HG02571 (cell line): ENCODE results near the gene CTDP1.

Experiments used
- ATAC-seq: cut with Tn5 transposase; IDR thresholded peaks from one replicate; pipeline ENCODE4 v1.9.1; 2021; ENCODE audit warnings: mild to moderate bottlenecking, moderate library complexity; ENCODE audit not compliant: unreplicated experiment

The CTDP1 gene

GRCh38 chr18:79755496-79756142 lies 76.0 kb downstream of the CTDP1 start:
- no peak for ATAC-seq

- ATAC-seq, result no peak
Measured at GRCh38 chr18:79756143-79756500, 76.5 kb downstream of the CTDP1 start.

- ATAC-seq, result no peak
Measured at GRCh38 chr18:79756826-79757225, 77.2 kb downstream of the CTDP1 start.

GRCh38 chr18:79760348-79760747 lies 80.7 kb downstream of the CTDP1 start:
- ATAC-seq, result no peak

- ATAC-seq, result no peak
Measured at GRCh38 chr18:79760881-79761280, 81.3 kb downstream of the CTDP1 start.

GRCh38 chr18:79763407-79763806 lies 83.8 kb downstream of the CTDP1 start:
- ATAC-seq, result no peak

GRCh38 chr18:79764131-79764530 lies 84.5 kb downstream of the CTDP1 start:
- no peak for ATAC-seq

- no peak for ATAC-seq
Measured at GRCh38 chr18:79765491-79766245, 86.1 kb downstream of the CTDP1 start.

GRCh38 chr18:79766308-79766707 lies 86.7 kb downstream of the CTDP1 start:
- no peak for ATAC-seq

GRCh38 chr18:79768745-79769144 lies 89.1 kb downstream of the CTDP1 start:
- no peak for ATAC-seq

- ATAC-seq, result no peak
Measured at GRCh38 chr18:79769698-79770500, 90.3 kb downstream of the CTDP1 start.

- ATAC-seq, result no peak
Measured at GRCh38 chr18:79770501-79770815, 90.9 kb downstream of the CTDP1 start.

- ATAC-seq, result no peak
Measured at GRCh38 chr18:79770826-79771225, 91.2 kb downstream of the CTDP1 start.

- no peak for ATAC-seq
Measured at GRCh38 chr18:79771446-79772107, 92.0 kb downstream of the CTDP1 start.

GRCh38 chr18:79772108-79772864 lies 92.7 kb downstream of the CTDP1 start:
- no peak for ATAC-seq

GRCh38 chr18:79772865-79773696 lies 93.5 kb downstream of the CTDP1 start:
- ATAC-seq, result no peak

GRCh38 chr18:79774111-79774510 lies 94.5 kb downstream of the CTDP1 start:
- no peak for ATAC-seq

- no peak for ATAC-seq
Measured at GRCh38 chr18:79775441-79776221, 96.0 kb downstream of the CTDP1 start.

GRCh38 chr18:79776674-79777073 lies 97.1 kb downstream of the CTDP1 start:
- no peak for ATAC-seq
